UCSD-AML1 (cell line): ENCODE results near the gene LMBR1L.
A peak's percentile ranks its signal among the peaks of the same experiment; 100 is the strongest.
"Not testable (repeated sequence)": the region's sequence is repeated elsewhere in the genome, so short reads cannot be mapped to it uniquely, and the experiment has no call there.

Experiments used
- DNase-seq: peaks from one replicate; lab custom pipeline; 2025; ENCODE audit not compliant: unreplicated experiment; lab: John Stamatoyannopoulos, UW

LMBR1L gene

GRCh38 chr12:49088932-49089330 is 21.7 kb downstream of the LMBR1L start:
- DNase-seq = no peak

- DNase-seq = peak; percentile 65
These were observed 22.3 kb downstream of the LMBR1L start for GRCh38 chr12:49088150-49088931.

- no peak for DNase-seq
These were observed 24.5 kb downstream of the LMBR1L start for GRCh38 chr12:49086116-49086515.

- no peak for DNase-seq
These were observed 26.2 kb downstream of the LMBR1L start for GRCh38 chr12:49084438-49084837.

GRCh38 chr12:49079793-49080192 is 30.9 kb downstream of the LMBR1L start:
- no peak for DNase-seq

GRCh38 chr12:49070971-49071370 is 39.7 kb downstream of the LMBR1L start:
- no peak for DNase-seq

GRCh38 chr12:49069507-49070346 is 40.9 kb downstream of the LMBR1L start, which contains the start of gene RHEBL1:
Gene RHEBL1 (minus strand): TSS chr12:49069979. CDS start chr12:49069785, 194 bp downstream.
- DNase-seq = peak; percentile 99

GRCh38 chr12:49068879-49069506 is 41.7 kb downstream of the LMBR1L start:
- DNase-seq = no peak

- no peak for DNase-seq
These were observed 44.5 kb downstream of the LMBR1L start for GRCh38 chr12:49066120-49066519.

GRCh38 chr12:49064767-49065152 is 45.9 kb downstream of the LMBR1L start:
- no peak for DNase-seq

GRCh38 chr12:49061916-49062315 is 48.7 kb downstream of the LMBR1L start:
- DNase-seq = not testable (repeated sequence)

GRCh38 chr12:49061157-49061650 is 49.4 kb downstream of the LMBR1L start:
- no peak for DNase-seq

- DNase-seq = peak; percentile 91
These were observed 50.1 kb downstream of the LMBR1L start, which contains the start of gene KMT2D for GRCh38 chr12:49060237-49061156. Gene KMT2D (minus strand): TSS chr12:49060794. CDS start chr12:49055324, 5,470 bp downstream.

- DNase-seq = peak; percentile 54
These were observed 51.1 kb downstream of the LMBR1L start for GRCh38 chr12:49059299-49060171.

GRCh38 chr12:49059045-49059298 is 51.7 kb downstream of the LMBR1L start:
- DNase-seq = no peak

GRCh38 chr12:49058366-49059044 is 52.1 kb downstream of the LMBR1L start:
- no peak for DNase-seq

GRCh38 chr12:49057888-49058287 is 52.8 kb downstream of the LMBR1L start:
- peak; percentile 23 for DNase-seq

- DNase-seq = peak; percentile 59
These were observed 54.5 kb downstream of the LMBR1L start for GRCh38 chr12:49055978-49056754.
